Fibroblast of the conjunctiva (primary cell): ENCODE measurements around the gene PIAS4.

Experiments used
- DNase-seq: peaks from one replicate; pipeline ENCODE4 v3.0.0-alpha.2; 2010; ENCODE audit warnings: low read depth

The PIAS4 gene

DNA sequence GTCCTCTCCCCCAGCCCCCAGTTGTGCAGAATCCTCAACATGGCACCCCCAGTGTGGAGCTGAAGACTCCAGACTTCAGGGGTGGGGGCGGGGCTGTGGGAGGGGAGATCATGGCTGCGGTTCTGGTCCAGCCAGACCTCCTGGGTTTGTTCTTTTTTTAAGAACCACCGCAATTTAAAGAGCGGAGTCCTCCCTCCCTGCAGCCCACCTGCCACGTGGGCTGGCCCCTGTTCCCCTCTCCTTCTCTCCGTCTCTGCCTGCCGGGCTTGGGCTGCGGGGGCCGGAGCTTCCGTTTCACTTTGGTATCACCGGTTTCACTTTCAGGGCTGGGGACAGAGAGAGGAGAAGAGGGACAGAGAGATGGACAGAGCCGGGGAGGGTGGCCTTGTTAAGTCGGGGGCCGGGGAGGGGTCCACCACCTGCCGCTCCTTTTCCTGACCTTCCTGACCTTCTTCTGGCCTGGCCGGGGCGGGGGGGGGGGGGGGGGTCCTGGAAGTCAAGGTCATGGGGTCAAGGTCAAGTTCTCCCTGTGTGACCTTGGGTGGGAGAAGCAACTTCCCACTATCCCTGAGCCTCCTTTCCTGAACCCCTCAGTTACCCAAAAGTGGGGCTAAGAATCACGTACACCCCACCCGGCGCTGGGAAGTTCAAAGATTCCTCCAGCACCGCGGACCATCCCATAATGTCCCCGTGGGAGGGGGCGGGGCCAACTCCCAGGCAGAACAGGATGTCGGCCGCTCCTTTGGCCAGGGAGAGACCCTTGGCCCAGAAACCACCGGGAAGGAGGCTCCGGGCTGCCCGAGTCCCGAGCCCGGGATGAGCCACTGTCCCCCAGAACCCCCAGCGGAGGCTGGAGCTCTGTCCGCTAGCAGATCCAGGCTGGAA is 70.5 kb downstream of the PIAS4 start:
- no peak for DNase-seq

DNA sequence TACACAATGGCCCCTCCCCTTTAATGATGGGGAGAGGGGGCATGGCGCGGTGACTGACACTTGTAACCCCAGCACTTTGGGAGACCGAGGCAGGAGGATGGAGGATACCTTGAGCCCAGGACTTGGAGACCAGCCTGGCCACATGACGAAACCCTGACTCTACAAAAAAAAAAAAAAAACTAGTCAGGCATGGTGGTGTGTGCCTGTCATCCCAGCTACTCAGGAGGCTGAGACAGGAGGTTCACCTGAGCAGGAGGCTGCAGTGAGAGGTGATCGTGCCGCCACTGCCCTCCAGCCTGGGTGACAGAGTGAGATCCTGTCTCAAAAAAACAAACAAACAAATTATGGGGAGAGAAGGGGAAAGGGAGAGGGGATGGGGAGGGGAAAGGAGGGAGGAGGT is 72.9 kb downstream of the PIAS4 start:
- no peak for DNase-seq

DNA sequence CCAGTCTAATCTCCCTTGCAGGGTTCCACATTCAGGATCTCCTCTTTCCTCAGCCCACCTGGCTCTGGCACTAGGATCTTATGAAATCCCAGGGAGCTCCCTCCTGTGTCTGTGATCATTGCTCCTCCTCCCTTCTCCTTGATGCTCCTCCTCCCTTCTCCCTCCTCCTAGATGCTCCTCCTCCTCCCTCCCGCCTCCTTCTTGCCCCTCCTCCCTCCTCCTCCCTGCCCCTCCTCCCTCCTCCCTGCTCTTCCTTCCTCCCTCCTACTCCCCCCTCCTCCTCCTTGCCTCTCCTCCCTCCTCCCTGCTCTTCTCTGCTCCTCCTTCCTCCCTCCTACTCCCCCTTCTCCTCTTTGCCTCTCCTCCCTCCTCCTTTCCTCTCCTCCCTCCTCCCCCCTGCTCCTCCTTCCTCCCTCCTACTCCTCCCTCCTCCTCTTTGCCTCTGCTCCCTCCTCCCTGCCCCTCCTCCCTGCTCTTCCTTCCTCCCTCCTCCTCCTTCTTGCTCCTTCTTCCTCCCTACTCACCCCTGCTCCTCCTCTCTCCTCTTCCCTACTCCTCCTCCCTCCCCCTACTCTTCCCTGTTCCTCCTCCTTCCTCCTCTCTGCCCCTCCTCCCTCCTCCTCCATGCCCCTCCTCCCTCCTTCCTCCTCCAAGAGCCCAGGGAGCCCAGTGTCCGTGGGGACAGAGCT is 74.0 kb downstream of the PIAS4 start:
- no peak for DNase-seq

DNA sequence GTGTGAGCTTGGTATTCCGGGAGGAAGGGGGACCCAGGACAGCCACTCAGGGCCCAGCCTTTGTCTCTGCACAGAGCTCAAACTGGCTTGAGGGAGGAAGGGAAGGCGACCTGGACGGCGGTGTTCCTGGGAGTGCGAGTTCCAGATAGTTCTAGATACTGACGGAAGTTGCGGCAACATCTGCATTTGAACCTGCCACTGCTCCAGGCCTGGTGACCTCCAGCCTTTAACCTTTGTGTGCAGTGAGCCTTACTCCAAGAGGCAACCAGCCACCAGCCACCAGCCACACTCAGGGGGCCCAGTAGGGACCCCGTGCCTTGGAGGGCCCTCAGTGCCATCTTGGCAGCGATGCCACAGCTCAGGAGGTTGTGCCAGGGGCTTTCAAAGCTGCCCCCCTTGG is 74.6 kb downstream of the PIAS4 start:
- no peak for DNase-seq

DNA sequence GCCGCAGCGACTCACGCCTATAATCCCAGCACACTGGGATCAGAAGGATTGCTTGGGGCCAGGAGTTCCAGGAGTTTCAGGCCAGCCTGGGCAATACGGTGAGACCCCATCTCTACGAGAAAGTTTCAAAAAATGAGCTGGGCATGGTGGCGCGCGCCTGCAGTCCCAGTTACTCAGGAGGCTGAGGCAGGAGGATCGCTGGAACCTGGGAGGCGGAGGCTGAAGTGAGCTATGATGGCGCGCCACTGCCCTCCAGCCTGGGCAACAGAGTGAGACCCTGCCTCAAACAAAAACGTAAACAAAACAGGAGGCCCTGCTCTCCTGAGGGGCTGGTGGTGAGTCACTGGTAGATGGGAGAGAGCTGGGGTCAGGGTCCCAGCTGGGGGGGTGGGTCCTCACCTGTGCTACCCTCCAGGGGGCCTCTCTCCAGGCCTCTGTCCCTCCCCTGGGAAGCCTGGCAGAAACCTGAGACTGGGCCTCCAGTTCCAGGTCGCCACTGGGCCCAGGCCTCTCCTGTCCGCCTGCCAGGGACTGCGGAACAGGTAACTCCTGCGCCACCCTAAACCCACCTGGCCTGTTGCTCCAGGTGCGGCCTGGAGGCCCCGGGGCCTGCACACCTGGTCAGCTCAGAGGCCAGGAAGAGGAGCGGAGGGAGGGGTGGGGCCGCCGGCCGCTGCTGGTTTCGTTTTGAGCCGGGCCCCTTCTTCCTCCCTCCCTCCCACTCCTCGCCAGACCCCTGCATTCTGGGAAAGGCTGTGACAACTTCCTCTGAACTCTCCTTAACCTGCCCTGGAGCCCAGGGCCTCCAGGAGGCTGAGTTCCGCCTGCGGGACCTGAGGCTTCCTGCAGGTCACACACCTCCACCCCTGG is 76.4 kb downstream of the PIAS4 start:
- no peak for DNase-seq

DNA sequence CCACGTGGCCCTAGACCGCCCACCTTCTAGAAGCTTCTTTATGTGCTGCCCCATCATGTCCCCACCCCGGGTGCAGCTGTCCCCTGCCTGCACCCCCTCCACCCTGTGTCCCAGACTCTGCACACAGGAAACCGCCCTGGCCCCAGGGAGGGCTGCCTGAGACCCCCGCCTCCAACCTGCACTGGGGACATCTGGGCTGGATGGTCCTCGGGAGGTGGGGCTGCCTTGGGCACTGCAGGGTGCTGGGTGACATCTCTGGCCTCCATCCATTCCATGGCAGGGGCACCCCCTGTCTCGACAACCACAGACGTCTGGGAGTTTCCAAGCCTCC is 77.0 kb downstream of the PIAS4 start:
- DNase-seq: no peak

GRCh38 chr19:4086411-4086867 is 78.9 kb downstream of the PIAS4 start:
- DNase-seq: no peak

DNA sequence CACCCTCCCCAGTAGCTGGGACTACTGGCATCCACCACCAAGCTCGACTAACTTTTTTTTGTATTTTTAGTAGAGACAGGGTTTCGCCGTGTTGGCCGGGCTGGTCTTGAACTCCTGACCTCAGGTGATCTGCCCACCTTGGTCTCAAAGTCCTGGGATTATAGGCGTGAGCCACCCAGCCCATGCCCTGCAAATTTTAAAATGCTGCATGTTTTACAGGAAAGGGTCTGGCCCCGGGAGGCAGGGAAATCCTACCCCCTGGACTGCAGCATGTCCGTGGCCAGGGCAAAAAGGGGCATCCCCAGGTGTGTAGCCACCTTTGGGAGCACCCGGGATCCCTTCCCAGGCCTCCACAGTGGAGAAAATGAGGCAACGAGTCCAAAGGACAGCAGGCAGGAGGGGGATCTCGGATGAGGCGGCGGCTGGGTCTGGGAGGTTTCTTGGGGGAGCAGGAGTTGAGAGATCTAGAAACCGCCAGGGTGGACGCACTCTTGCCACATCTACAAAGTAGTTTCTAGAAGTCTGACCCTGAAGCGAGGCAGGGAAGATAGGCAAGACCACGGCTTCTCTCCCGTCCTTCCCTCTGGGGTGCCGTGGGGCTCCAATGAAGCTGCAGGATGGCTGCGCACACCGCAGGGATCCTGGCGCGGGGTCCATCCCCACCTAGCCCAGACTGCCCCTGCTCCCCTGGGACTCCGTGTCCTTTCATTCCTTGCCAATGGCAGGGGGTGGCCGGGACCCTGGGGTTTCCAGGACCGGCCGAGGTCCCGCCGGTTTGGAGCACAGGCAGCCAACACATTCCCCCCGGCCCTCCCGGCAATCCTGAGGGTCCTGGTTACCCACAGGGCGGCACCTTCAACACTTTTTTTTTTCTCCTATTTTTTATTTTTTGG is 80.5 kb downstream of the PIAS4 start:
- no peak for DNase-seq

GRCh38 chr19:4088975-4089374 is 81.4 kb downstream of the PIAS4 start:
- no peak for DNase-seq
